Midbrain (tissue), 1 donor: ENCODE results near the gene FAF1.

Experiments used
- DNase-seq: peaks from one replicate; lab custom pipeline; 2025; lab: John Stamatoyannopoulos, UW

FAF1 gene

GRCh38 chr1:50700621-50701020 lies 259.4 kb downstream of the FAF1 start:
- DNase-seq = no peak

GRCh38 chr1:50700214-50700613 lies 259.9 kb downstream of the FAF1 start:
- peak; percentile 32 for DNase-seq

- peak; percentile 21 for DNase-seq
Observed at GRCh38 chr1:50699795-50700194, 260.3 kb downstream of the FAF1 start.

GRCh38 chr1:50697440-50698421 lies 262.3 kb downstream of the FAF1 start:
- DNase-seq = peak; percentile 76

GRCh38 chr1:50693829-50694228 lies 266.2 kb downstream of the FAF1 start:
- DNase-seq = no peak

- DNase-seq = peak; percentile 30
Observed at GRCh38 chr1:50684185-50684584, 275.9 kb downstream of the FAF1 start.

- no peak for DNase-seq
Observed at GRCh38 chr1:50681931-50682330, 278.1 kb downstream of the FAF1 start.

GRCh38 chr1:50667710-50668356 lies 292.2 kb downstream of the FAF1 start:
- DNase-seq = peak; percentile 52

- peak; percentile 44 for DNase-seq
Observed at GRCh38 chr1:50667272-50667671, 292.8 kb downstream of the FAF1 start.

- peak; percentile 69 for DNase-seq
Observed at GRCh38 chr1:50666849-50667248, 293.2 kb downstream of the FAF1 start.

GRCh38 chr1:50665413-50665812 lies 294.7 kb downstream of the FAF1 start:
- DNase-seq = no peak

GRCh38 chr1:50661626-50662025 lies 298.4 kb downstream of the FAF1 start:
- DNase-seq = peak; percentile 17

- peak; percentile 15 for DNase-seq
Observed at GRCh38 chr1:50659107-50659662, 300.9 kb downstream of the FAF1 start.

GRCh38 chr1:50658459-50659076 lies 301.5 kb downstream of the FAF1 start:
- DNase-seq = no peak

- DNase-seq = no peak
Observed at GRCh38 chr1:50656931-50657330, 303.1 kb downstream of the FAF1 start.

GRCh38 chr1:50651476-50652263 lies 308.4 kb downstream of the FAF1 start:
- DNase-seq = peak; percentile 25

- DNase-seq = no peak
Observed at GRCh38 chr1:50646526-50646925, 313.5 kb downstream of the FAF1 start.

GRCh38 chr1:50645139-50645538 lies 314.9 kb downstream of the FAF1 start:
- no peak for DNase-seq

GRCh38 chr1:50644447-50645105 lies 315.5 kb downstream of the FAF1 start:
- no peak for DNase-seq

GRCh38 chr1:50637460-50637859 lies 322.6 kb downstream of the FAF1 start:
- no peak for DNase-seq

- no peak for DNase-seq
Observed at GRCh38 chr1:50634251-50634650, 325.8 kb downstream of the FAF1 start.
